Mammary epithelial cell (primary cell): ENCODE results near the gene PIK3R3.

ENCODE experiments used
- CTCF ChIP-seq, 2 donors: IDR thresholded peaks in 1 of 2; conservative IDR thresholded peaks in 1 of 2; 2 replicates each; pipeline ENCODE4 v1.5.1; 2011 to 2012; ENCODE audit warnings: inconsistent platforms in 2 of 2, low read length in 2 of 2, mild to moderate bottlenecking in 2 of 2, control low read depth in 1 of 2, low read depth in 1 of 2; ENCODE audit not compliant: insufficient read depth in 1 of 2; ENCODE audit errors: extremely low read depth in 1 of 2
- EZH2 ChIP-seq: IDR thresholded peaks from 2 replicates; pipeline ENCODE4 v1.6.1; 2012; ENCODE audit warnings: low read length, inconsistent platforms, borderline replicate concordance

GRCh38 chr1:46080257-46080656, 52.2 kb downstream of the PIK3R3 start:
- TF ChIP-seq CTCF (conservative IDR thresholded peaks at IDR 0.05 in 1 of 2, IDR thresholded peaks at IDR 0.05 in 1 of 2; ENCODE audit: extremely low read depth in 1 of 2, insufficient read depth in 1 of 2, low read depth in 1 of 2, low read length in 2 of 2) (no peak), EZH2 (no peak)
